ENCODE data around the gene CPVL.
A peak's percentile ranks its signal among the peaks of the same experiment; 100 is the strongest.

The CPVL gene

GRCh38 chr7:29146057-29146706, at the start of gene CPVL:
TSS of gene CPVL (minus strand) at chr7:29146537. CDS start at chr7:29121061, 25,476 bp downstream.
- peak; percentile 46 for DNase-seq

GRCh38 chr7:29194594-29195427, 48.5 kb upstream of the CPVL start, which contains the start of gene CHN2:
TSS of gene CHN2 (plus strand) at chr7:29194775.
- peak; percentile 59 for DNase-seq

DNA sequence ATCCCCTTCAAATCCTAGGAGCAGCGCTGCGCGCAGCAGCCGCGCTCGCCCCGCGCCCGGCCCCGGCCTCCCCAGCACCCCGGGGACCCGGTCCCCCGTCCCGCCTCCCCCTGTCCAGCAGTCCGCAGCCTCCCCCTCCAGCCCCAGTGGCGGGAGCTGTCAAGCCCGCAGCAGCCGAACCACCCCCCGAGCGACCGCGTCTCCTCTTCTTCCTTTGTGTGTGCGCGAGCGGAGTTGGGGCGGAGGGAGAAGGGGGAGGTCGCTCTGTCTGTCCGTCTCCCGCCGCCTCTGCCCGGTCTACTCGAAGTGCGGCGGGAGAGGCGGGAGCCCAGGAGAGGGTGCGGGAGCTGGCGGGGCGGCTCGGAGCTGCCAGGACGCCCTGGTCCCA, 47.9 kb upstream of the CPVL start:
- no peak for DNase-seq

DNA sequence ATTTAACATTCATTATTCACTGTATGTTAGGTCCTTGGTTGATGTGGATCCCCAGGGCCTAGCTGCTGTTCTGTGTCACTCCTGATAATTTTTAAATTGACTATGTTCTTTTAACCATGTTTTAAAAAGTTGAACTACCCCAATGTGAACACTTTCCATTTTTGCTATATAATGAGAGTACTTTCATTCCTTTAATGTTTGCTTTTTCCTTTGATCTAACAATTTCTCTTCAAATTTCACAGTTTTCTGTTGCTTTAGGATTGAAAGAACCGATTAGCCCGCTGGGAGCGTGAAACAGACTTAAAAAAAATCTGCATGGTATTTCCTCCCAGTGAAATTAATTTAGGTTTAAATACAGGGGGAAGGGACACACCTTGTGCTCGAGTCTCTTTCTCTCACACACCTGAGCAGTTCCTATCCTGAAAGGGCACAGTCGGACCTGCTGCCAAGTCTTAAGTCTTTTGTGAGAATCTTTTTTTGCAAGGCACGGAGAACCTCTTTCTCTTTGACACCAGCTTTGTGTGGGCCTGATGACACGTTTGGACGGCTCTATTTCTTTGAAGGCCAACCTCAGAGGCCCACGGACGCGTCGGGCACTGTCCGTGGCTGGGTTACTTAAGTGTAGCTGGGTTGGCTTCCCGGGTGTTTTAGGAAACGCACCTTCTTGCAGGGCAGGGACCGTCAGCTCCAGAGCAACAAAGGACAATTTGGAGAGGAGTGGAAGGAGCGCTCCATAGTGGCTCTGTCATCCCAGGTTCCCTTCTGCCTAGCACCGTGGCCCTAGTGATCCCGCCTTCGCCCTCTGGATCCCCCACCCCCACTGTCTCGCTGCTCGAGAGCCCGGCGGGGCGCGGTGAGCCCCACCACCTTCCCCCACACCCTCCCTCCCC, 47.2 kb upstream of the CPVL start:
- no peak for DNase-seq

GRCh38 chr7:29192811-29193210, 46.5 kb upstream of the CPVL start:
- DNase-seq = no peak

DNA sequence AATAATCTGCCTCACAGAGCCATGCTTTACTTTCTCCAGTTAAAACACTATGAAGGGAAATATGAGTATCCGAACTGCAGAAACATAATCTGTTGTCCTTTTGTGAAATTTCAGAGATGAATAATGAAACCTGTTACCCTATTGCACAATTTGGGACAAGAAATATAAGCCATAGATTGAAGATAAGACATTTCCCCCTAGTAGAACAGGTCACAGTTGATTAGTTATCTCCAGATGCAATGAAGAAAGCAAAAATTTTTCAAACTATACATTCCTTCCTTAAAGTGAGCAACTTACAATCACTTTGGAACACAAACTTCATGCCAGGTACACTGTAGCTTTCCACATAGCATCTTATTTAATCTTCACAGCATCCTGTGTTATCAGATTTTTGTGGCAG, 46.0 kb upstream of the CPVL start:
- no peak for DNase-seq

DNA sequence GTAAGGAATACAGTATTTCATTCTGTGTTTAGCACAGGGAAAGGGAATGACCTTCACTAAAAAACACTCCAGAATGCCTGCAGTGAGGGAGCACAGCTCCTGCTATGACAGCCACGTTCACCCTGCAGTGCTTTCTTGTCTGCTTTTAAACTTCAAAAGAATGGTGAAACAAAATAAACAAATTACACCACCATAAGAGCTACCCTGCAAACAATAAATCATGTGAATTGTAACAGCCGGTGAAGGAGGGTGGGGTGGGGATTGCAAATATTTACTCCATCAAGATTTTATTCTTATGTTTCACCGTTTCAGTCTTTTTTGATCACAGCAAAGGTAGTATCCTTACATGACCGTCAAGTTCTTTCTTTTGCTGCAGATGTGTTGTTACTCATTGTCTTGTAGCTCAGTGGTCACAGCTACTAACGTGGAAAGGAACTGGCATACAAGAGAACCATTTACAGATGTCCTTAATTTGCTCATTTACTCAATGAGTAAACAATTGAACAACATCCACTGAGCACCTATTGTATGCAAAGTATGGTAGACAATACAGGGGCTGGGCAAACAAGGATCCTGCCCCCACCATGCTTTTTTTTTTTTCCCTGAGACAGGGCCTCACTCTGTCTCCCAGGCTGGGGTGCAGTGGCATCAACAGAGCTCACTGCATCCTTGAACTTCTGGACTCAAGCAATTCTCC, 44.2 kb upstream of the CPVL start:
- DNase-seq = no peak

DNA sequence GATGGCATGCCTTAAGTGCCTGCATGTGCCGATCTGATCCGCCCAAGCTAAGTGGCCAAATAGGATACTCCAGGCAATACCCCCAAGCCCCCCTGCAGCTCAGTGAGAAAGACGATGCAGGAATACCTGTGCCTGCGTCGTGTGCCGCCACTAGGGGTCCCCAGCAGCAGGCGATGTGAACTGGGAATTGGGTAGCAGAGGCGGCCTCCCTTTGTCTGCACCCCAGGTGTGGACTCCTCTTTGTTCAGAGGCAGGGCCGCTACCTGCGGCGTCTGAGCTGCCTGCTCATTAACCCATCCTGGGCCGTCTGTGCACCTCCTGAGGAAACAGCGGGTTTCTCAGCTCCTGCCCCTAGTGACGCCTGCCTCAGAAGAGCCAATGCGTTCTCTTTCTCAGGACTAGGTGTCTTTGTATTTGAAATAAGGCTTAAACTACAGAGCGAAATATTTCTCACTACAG, 43.4 kb upstream of the CPVL start:
- peak; percentile 43 for DNase-seq

GRCh38 chr7:29185613-29186012, 39.3 kb upstream of the CPVL start:
- DNase-seq = no peak

GRCh38 chr7:29184599-29184998, 38.3 kb upstream of the CPVL start:
- DNase-seq = no peak

DNA sequence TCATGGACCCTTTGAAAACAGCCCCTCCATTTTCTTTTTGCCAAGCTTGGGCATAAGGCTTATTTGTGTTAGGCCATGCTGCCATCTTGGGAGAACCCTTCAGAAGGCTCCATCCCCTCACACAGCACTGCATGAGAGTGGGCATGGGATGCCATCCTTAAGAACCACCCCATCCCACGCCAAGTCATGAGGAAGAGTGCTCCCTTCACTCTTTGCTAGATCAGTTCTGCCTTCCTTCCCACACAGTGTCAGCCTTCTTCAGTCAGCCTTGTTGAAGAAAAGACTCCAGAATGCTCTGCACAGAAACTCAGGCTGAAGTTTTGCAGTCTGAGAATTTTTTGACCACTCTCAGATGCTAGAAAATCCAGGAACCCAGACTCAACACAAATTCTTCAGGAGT, 32.8 kb upstream of the CPVL start:
- no peak for DNase-seq

DNA sequence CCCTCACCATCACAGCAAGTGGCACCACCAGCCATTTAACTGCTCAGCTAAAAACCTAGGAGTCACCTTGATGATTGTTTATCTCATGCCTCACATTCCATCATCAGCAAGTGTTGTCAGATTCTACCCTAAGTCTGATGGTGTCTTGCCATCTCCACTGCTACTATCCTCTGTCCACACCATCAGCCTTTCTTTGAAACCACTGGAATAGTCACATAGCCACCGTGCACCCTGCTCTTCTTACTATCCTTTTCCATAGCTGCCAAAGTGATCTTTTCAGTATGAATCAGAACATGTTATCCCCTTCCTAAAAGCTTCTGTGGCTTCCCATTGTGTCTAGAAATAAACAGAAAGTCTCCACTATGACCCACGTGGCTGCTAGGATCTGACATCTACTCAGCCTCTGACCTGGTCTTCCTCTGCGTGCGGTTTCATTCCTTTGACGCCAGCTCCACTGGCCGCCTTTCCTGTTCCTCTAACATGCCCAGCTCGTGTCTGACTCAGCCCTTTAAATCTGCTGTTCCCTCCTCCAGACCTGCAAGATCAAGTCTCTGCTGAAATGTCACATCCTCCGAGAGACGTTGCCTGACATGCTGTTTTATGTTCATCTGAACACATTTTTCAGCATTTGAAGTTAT, 31.7 kb upstream of the CPVL start:
- peak; percentile 60 for DNase-seq

DNA sequence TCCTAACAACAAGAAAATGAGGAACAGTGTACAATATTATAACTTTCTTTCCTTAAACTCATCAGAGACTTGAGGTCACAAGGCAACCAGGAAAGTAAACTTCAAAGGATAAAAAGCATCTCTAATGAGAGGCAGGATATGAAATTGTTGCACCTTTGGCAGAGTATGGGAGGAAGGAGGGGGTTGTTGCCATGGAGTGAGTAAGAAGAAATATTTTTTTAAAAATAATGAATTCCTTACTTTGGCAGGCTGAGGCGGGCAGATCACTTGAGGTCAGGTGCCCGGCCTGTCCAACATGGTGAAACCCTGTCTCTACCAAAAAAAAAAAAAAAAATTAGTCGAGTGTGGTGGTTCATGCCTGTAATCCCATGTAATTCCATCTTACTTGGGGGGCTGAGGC, 27.1 kb upstream of the CPVL start:
- no peak for DNase-seq

DNA sequence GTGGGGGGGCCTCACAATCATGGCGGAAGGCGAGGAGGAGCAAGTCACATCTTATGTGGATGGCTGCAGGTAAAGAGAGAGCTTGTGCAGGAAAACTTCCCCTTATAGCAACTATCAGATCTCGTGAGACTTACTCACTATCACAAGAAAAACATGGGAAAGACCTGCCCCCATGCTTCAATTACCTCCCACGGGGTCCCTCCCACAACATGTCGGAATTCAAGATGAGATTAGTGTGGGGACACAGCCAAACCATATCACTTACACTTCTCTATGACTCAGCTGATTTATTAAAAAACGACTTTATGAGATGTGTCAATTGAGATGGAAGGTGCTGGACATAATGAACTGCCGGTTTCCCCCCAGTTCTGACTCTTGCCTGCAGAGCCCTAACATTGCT, 24.4 kb upstream of the CPVL start:
- no peak for DNase-seq

DNA sequence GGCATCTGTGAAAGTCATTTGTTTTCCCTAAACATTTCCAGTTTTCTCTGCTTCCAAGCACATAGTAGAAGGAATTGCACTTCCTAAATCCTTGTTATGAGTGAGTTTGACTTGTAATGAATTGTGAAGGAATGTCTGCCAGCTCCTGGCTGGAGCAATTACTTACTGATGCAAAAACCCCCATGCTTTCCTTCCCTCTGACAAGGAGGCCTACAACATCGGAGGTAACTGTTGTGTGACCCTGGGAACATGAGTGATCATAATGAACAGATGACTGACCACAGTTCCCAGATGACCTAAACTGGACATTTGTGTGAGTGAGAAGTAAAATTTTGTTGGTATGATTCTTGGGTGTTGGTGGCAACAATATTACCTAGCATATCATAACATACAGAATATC, 21.4 kb upstream of the CPVL start:
- DNase-seq = no peak

DNA sequence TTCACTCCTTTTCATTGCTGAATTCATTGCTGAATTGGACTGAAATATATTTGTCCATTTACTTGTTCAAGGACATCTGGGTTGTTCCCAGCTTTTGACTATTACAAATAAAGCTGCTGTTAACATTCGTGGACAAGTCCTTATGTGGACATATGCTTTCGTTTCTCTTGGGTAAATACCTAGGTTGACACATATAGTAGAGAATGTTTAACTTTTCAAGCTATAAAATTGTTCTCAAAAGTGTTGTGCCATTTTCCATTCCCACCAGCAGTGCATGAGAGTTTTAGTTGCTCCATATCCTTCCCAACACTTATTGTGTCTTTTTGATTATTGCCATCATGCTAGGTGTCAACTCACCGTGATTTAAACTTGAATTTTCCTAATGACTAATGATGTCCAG, 17.5 kb upstream of the CPVL start:
- DNase-seq = no peak

DNA sequence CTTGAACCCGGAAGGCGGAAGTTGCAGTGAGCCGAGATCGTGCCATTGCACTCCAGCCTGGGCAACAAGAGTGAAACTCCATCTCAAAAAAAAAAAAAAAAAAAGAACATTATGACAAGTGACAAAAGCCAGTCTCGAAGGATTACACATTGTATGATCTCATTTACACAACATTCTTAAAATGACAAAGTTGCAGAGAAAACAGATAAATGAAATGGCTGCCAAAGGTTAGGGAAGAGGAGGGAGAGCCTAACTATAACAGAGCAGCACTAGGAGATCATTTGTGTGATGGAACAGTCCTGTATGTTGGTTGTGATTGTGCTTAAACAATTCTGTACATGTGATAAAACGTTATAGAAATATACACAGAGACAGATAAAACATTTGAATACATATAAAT, 16.2 kb upstream of the CPVL start:
- DNase-seq = no peak

DNA sequence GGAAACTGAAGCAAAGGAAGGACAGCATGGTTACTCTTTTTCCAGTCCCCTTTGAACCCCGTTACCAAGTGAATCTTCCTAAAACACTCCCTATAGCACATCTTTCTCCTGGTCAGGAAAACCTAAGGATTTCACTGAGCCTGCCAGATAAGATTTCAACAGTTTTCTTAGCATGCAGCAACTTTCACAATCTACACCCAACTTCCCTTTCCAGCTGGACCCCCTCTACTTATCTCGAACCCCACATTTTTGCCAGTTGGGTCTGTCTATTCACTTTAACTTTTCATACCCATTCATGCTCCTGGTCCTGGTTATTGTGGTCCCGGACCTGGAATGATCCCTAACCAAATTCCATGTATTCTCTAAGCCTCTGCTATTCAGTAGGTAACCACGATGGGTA, 14.9 kb upstream of the CPVL start:
- DNase-seq = no peak

- no peak for DNase-seq
Measured at GRCh38 chr7:29160080-29160479, 13.7 kb upstream of the CPVL start.

- DNase-seq = no peak
Measured at GRCh38 chr7:29158795-29159423, 12.6 kb upstream of the CPVL start.

GRCh38 chr7:29156907-29157452, 10.6 kb upstream of the CPVL start:
- no peak for DNase-seq
